Endometrial microvascular endothelial cells (primary cell): ENCODE measurements around the gene DPP9. TPM values are rescaled to one million over a fixed set of nuclear protein-coding genes. Genes with fewer than 3 reads are reported as not detected.
"Not testable (repeated sequence)": the region's sequence is repeated elsewhere in the genome, so short reads cannot be mapped to it uniquely, and the experiment has no call there.

Experiments
- in situ Hi-C: cut with HindIII; loops from 2 replicates; pipeline ENCODE4 v1.10.0; 2017; ENCODE audit warnings: low sequenced_read_pairs, low pct_unique_long_range_greater_than_20kb; ENCODE audit errors: inconsistent ontology term
- total RNA-seq: library from RNA; depleted of rRNA; stranded (reverse); fragments of >200 nt; gene quantifications from one replicate; pipeline ENCODE4 v1.2.3, GENCODE V29; 2015; ENCODE audit errors: inconsistent ontology term

DPP9 gene
- total RNA-seq, 1 donor from 2014 or later = 58.5 TPM

- in situ Hi-C loops = no loop called here
Measured at GRCh38 chr19:4693471-4694121, 30.0 kb downstream of the DPP9 start.

GRCh38 chr19:4693078-4693350 lies 30.6 kb downstream of the DPP9 start:
- in situ Hi-C loops = no loop called here

GRCh38 chr19:4692251-4693077 lies 31.2 kb downstream of the DPP9 start:
- in situ Hi-C loops = no loop called here

GRCh38 chr19:4691373-4691772 lies 32.3 kb downstream of the DPP9 start:
- in situ Hi-C loops = no loop called here

GRCh38 chr19:4690361-4690760 lies 33.3 kb downstream of the DPP9 start:
- in situ Hi-C loops = no loop called here

GRCh38 chr19:4689403-4689802 lies 34.2 kb downstream of the DPP9 start:
- in situ Hi-C loops = no loop called here

- in situ Hi-C loops = no loop called here
Measured at GRCh38 chr19:4688587-4688986, 35.1 kb downstream of the DPP9 start.

- in situ Hi-C loops = no loop called here
Measured at GRCh38 chr19:4687396-4687795, 36.2 kb downstream of the DPP9 start.

GRCh38 chr19:4686700-4687099 lies 36.9 kb downstream of the DPP9 start:
- in situ Hi-C loops = no loop called here

- in situ Hi-C loops = no loop called here
Measured at GRCh38 chr19:4684312-4685095, 39.1 kb downstream of the DPP9 start.

- in situ Hi-C loops = no loop called here
Measured at GRCh38 chr19:4682417-4683200, 41.0 kb downstream of the DPP9 start.

GRCh38 chr19:4680021-4680420 lies 43.6 kb downstream of the DPP9 start:
- in situ Hi-C loops = not testable (repeated sequence)

GRCh38 chr19:4678881-4679790 lies 44.5 kb downstream of the DPP9 start:
- in situ Hi-C loops = no loop called here

GRCh38 chr19:4676955-4677731 lies 46.5 kb downstream of the DPP9 start:
- in situ Hi-C loops = no loop called here

- in situ Hi-C loops = no loop called here
Measured at GRCh38 chr19:4675346-4675745, 48.3 kb downstream of the DPP9 start.

- in situ Hi-C loops = no loop called here
Measured at GRCh38 chr19:4673726-4674125, 49.9 kb downstream of the DPP9 start.

- in situ Hi-C loops = no loop called here
Measured at GRCh38 chr19:4673216-4673615, 50.4 kb downstream of the DPP9 start.
